ENCODE measurements around the gene PDE7B. TPM values are rescaled to one million over a fixed set of nuclear protein-coding genes. Genes with fewer than 3 reads are reported as not detected.

The PDE7B gene
- polyA plus RNA-seq, 1 of the 3 experiments (the other 2 are of a cell fraction): 1.9 TPM

DNA sequence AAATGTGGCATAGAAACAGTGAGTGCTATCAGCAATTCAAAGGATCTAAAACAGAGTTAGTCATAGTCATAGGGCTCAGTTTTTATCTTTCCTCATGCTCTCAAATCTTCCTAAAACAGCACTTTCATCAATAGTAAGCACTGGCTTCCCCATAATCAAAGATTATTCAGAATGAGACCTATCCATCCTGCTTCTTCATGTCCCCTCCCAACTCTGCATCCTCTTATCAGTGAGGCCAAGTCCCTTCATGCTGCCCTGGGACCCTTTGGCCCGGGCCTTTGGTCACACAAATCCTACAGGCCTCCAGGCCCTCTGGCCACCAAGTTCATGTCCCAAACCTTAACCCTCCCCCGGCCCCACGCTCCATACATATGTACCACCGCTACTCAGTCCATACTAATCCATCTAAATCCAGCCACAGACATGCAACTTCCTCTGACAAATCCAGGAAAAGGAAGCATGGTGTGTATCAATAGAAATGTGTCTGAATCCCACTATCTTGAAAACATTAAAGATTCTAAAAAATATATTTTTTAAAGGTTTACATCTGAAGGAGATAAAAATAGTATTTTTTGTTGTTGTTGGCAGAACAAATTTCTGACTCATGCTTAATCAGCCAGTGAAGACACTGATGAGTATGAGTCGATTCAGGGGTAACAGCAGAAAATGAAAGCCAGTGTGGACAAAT lies 143.5 kb downstream of the PDE7B start:
- 77% methylated on average over 5 of the region's 5 CpGs for WGBS (ENCODE audit: low lambda C conversion rate)
- CTCF ChIA-PET: no interaction called here
- Histone ChIP-seq H4K20me1 (ENCODE audit: insufficient read depth) (no peaks in the 10 kb centered on the region), H3K36me3 (replicated peaks in 1 of 2; ENCODE audit: control insufficient read depth in 1 of 2, insufficient read depth in 2 of 2, low read length in 1 of 2) (no peaks in the 10 kb centered on the region), H3K4me3 (ENCODE audit: low read depth in 2 of 2, low read length in 1 of 2) (no peak overlapping the region), H3K27ac (ENCODE audit: low read depth in 2 of 2, low read length in 1 of 2) (peak overlapping the region in 1 of 2 experiments; percentile 96; a peak in 2 of 4 replicates), H3K27me3 (ENCODE audit: insufficient read depth) (no peaks in the 10 kb centered on the region), H3K9me3 (no peaks in the 10 kb centered on the region), H3K4me2 (peak overlapping the region; percentile 64; the same call in 1 of the 2 replicates), H3F3A (replicated peaks; ENCODE audit: insufficient read depth) (peaks cover 16% of the 10 kb centered on the region), H3K4me1 (ENCODE audit: control insufficient read depth in 1 of 2, insufficient read depth in 2 of 2, low read depth in 1 of 2, low read length in 1 of 2) (peaks cover 0 to 9% of the 10 kb centered on the region in 2 experiments; a peak in 3 of 4 replicates), H2AFZ (ENCODE audit: low read depth) (peak overlapping the region; percentile 73), H3K79me2 (ENCODE audit: insufficient read depth) (no peaks in the 10 kb centered on the region; the same call in 1 of the 2 replicates), H3K9ac (peak overlapping the region; percentile 38; the same call in 1 of the 2 replicates), H3K9me2 (no peaks in the 10 kb centered on the region)
- TF ChIP-seq SIN3A (IDR thresholded peaks at IDR 0.05; ENCODE audit: borderline replicate concordance, low read depth, low read length): no peak
- TF ChIP-seq EP300 (IDR thresholded peaks at IDR 0.05; ENCODE audit: borderline replicate concordance in 1 of 2, low read depth in 1 of 2, low read length in 1 of 2): 0 out of 4 replicates have a peak, but pooled peaks of 1 of the 2 experiments have one; percentile 30
- peak; percentile 9; the same call in 1 of the 2 replicates for TF ChIP-seq PBX3 (IDR thresholded peaks at IDR 0.05)
- TF ChIP-seq FOXJ3 (CRISPR knock-in tag; IDR thresholded peaks at IDR 0.05): no peak
- TF ChIP-seq ELF1 (IDR thresholded peaks at IDR 0.05): no peak
- no peak for TF ChIP-seq TAF1 (IDR thresholded peaks at IDR 0.05; ENCODE audit: borderline replicate concordance, low read depth, low read length)
- TF ChIP-seq RXRA (IDR thresholded peaks at IDR 0.05; ENCODE audit: borderline replicate concordance, low read depth): no peak
- TF ChIP-seq SMC3 (IDR thresholded peaks at IDR 0.05; ENCODE audit: low read depth, low read length): no peak
- TF ChIP-seq JUND (IDR thresholded peaks at IDR 0.05): peak; percentile 63
- peak; percentile 81 for TF ChIP-seq FOSL2 (IDR thresholded peaks at IDR 0.05; ENCODE audit: borderline replicate concordance, low read depth)
- peak; percentile 45 for TF ChIP-seq TCF12 (IDR thresholded peaks at IDR 0.05)
- no peak for TF ChIP-seq CHD2 (IDR thresholded peaks at IDR 0.05; ENCODE audit: low read length, partially characterized antibody)
- TF ChIP-seq MEF2A (IDR thresholded peaks at IDR 0.05; ENCODE audit: borderline replicate concordance, low read depth): peak; percentile 80
- TF ChIP-seq USF1 (IDR thresholded peaks at IDR 0.05; ENCODE audit: borderline replicate concordance, low read depth): no peak
- peak; percentile 75 for TF ChIP-seq NFIC (IDR thresholded peaks at IDR 0.05; ENCODE audit: borderline replicate concordance)
- no peak for TF ChIP-seq EZH2phosphoT487 (IDR thresholded peaks at IDR 0.05; ENCODE audit: borderline replicate concordance, low read depth)
- 0 out of 2 replicates have a peak, but pooled peaks have one; percentile 18 for TF ChIP-seq YY1 (IDR thresholded peaks at IDR 0.05; ENCODE audit: low read depth)
- POLR2A ChIA-PET: no interaction called here
- DNase-seq: no peak

All from SK-N-SH (cell line).